GM23248 (cell line): ENCODE data around the gene OR7G2.

Experiments used
- EZH2 ChIP-seq: fragments of 200-600 bp; sonication (generic); IDR thresholded peaks from 2 replicates; pipeline ENCODE4 v1.6.1; 2018; ENCODE audit warnings: antibody characterized with exemption, mild to moderate bottlenecking; ENCODE audit not compliant: insufficient read depth, poor library complexity, severe bottlenecking
- EZH2phosphoT487 ChIP-seq: fragments of 200-600 bp; sonication (generic); IDR thresholded peaks from 2 replicates; pipeline ENCODE4 v1.6.1; 2018; ENCODE audit warnings: antibody characterized with exemption, moderate library complexity, mild to moderate bottlenecking, low read depth; ENCODE audit not compliant: insufficient read depth

GRCh38 chr19:9128171-9128570, 20.9 kb upstream of the OR7G2 start:
- no peak for TF ChIP-seq EZH2
- TF ChIP-seq EZH2phosphoT487 = no peak
